Stimulated activated CD8-positive, alpha-beta memory T cell treated with anti-CD3 and anti-CD28 coated beads, Interleukin-7, amount 100 ng/mL, for 24 hours (primary cell): ENCODE measurements around the gene PAQR6.
A peak's percentile ranks its signal among the peaks of the same experiment; 100 is the strongest.
"Not testable (repeated sequence)": the region's sequence is repeated elsewhere in the genome, so short reads cannot be mapped to it uniquely, and the experiment has no call there.

Experiments
- DNase-seq: peaks from one replicate; pipeline ENCODE4 v3.0.0-alpha.2; 2020; ENCODE audit warnings: low read depth

PAQR6 gene

GRCh38 chr1:156230473-156230837 is 17.4 kb downstream of the PAQR6 start:
- no peak for DNase-seq

- no peak for DNase-seq
These were observed 17.9 kb downstream of the PAQR6 start for GRCh38 chr1:156229809-156230472.

GRCh38 chr1:156228501-156228900 is 19.4 kb downstream of the PAQR6 start:
- no peak for DNase-seq

GRCh38 chr1:156226782-156227181 is 21.1 kb downstream of the PAQR6 start:
- no peak for DNase-seq

- DNase-seq, result no peak
These were observed 21.7 kb downstream of the PAQR6 start for GRCh38 chr1:156226116-156226538.

- DNase-seq, result no peak
These were observed 22.2 kb downstream of the PAQR6 start for GRCh38 chr1:156225677-156226014.

- DNase-seq, result no peak
These were observed 25.7 kb downstream of the PAQR6 start for GRCh38 chr1:156221986-156222692.

- DNase-seq, result no peak
These were observed 27.6 kb downstream of the PAQR6 start for GRCh38 chr1:156220226-156220625.

- no peak for DNase-seq
These were observed 30.0 kb downstream of the PAQR6 start for GRCh38 chr1:156217871-156218270.

- not testable (repeated sequence) for DNase-seq
These were observed 31.3 kb downstream of the PAQR6 start for GRCh38 chr1:156216361-156217086.

- no peak for DNase-seq
These were observed 33.7 kb downstream of the PAQR6 start for GRCh38 chr1:156214024-156214748.

- DNase-seq, result no peak
These were observed 34.3 kb downstream of the PAQR6 start for GRCh38 chr1:156213644-156213966.

GRCh38 chr1:156212833-156213643 is 34.8 kb downstream of the PAQR6 start, which contains the start of gene PMF1:
Gene PMF1 (plus strand): TSS chr1:156213007. CDS start chr1:156213016, 9 bp downstream.
- peak; percentile 95 for DNase-seq

- DNase-seq, result no peak
These were observed 35.7 kb downstream of the PAQR6 start for GRCh38 chr1:156212130-156212529.

- no peak for DNase-seq
These were observed 36.6 kb downstream of the PAQR6 start for GRCh38 chr1:156211243-156211642.

GRCh38 chr1:156204686-156205085 is 43.2 kb downstream of the PAQR6 start:
- no peak for DNase-seq

GRCh38 chr1:156203331-156203730 is 44.5 kb downstream of the PAQR6 start:
- DNase-seq, result no peak

GRCh38 chr1:156200044-156200443 is 47.8 kb downstream of the PAQR6 start:
- DNase-seq, result no peak

- DNase-seq, result no peak
These were observed 49.0 kb downstream of the PAQR6 start for GRCh38 chr1:156198831-156199349.

- no peak for DNase-seq
These were observed 51.4 kb downstream of the PAQR6 start for GRCh38 chr1:156196445-156196844.

- DNase-seq, result no peak
These were observed 52.0 kb downstream of the PAQR6 start for GRCh38 chr1:156195853-156196252.

GRCh38 chr1:156194300-156194652 is 53.6 kb downstream of the PAQR6 start:
- no peak for DNase-seq
